IPS-18c (cell line): ENCODE results near the gene C20orf141.
"Not testable (repeated sequence)": the region's sequence is repeated elsewhere in the genome, so short reads cannot be mapped to it uniquely, and the experiment has no call there.

Source experiments
- H3K4me3 ChIP-seq: 2 replicates; pipeline ENCODE4 v1.7.0; 2013; ENCODE audit warnings: low read depth, mild to moderate bottlenecking, low read length, moderate library complexity; ENCODE audit not compliant: insufficient read depth
- H3K9me3 ChIP-seq: one replicate; pipeline ENCODE4 v1.6.1; 2013; ENCODE audit warnings: mild to moderate bottlenecking, low read length, moderate library complexity; ENCODE audit not compliant: control insufficient read depth, insufficient read depth

C20orf141 gene

DNA sequence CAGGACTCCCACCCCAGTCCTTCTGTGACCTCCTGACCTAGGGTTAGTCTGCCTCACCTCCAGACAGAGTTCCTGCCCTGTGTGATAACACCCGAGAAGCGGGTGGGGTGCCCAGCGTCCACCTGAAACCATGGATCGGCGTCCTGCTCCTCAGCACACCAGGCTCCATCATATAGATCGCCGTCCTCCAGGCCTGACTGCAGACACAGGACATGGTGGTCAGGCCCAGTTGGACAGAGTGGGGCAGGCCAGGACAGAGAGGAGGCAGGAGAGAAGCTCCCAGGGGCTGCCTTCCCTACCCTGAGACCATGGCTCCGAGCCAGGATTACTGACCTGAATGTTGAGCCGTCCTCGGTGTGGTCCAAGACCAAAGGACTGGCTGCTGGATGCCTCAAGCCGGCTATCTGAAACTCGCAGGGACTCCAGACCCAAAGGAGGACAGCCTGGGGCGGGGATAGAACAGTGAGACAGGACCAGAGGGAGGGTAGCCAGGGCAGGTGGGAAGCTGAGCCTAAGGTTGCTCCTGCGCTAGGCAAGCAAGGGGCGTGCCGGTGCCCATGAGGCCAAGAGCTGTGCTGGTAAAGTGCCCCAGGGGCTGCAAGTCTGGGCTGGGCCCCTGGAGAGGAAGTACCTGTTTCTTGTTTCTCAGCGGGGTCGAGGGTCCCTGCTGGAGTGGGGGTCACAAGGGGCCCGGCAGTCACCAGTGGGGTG, 16.5 kb upstream of the C20orf141 start:
- Histone ChIP-seq H3K4me3 (no peak overlapping the region), H3K9me3 (peaks cover 3% of the 10 kb centered on the region)

DNA sequence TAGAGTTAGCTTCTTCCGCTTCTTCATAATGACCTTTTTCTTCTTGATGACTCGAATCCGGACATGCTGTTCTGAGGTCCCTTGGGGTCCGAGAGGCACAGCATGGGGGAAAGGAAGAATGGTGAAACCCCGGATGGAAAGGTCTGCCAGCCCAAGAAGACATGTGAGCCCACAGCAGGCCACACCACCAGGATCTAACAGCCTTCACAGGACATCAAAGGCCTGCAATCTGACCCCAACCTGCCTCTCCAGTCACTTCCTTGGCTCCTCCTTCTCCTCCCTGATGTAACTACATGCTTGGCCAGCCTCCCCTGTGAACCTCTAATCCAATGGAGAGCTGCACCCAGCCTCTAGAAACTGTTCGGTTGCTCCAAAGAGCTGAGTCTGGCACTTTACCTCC, 16.0 kb upstream of the C20orf141 start:
- Histone ChIP-seq H3K4me3 (no peak overlapping the region), H3K9me3 (peaks cover 3% of the 10 kb centered on the region)

DNA sequence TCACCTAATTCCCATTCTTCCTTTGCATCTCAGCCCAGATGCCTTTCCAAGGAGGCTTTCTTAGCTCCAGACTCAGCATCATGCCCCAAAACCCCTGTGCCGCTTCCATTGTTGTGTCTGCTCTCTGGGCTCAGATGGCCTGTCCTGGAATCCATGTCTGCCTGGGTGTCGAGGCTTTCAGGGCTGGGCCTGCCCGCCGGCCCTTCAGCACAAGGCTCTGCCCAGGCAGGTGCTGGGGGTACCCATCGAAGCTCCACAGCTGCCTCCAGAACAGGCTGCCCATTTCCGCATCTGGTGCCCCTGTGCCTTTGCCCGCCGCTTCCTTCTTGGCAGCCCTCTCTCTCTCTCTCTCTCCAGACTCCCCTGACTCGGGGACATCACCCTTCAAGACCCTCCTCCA, 15.5 kb upstream of the C20orf141 start:
- peak overlapping the region; percentile 88 for H3K4me3 ChIP-seq
- peaks cover 3% of the 10 kb centered on the region for H3K9me3 ChIP-seq

DNA sequence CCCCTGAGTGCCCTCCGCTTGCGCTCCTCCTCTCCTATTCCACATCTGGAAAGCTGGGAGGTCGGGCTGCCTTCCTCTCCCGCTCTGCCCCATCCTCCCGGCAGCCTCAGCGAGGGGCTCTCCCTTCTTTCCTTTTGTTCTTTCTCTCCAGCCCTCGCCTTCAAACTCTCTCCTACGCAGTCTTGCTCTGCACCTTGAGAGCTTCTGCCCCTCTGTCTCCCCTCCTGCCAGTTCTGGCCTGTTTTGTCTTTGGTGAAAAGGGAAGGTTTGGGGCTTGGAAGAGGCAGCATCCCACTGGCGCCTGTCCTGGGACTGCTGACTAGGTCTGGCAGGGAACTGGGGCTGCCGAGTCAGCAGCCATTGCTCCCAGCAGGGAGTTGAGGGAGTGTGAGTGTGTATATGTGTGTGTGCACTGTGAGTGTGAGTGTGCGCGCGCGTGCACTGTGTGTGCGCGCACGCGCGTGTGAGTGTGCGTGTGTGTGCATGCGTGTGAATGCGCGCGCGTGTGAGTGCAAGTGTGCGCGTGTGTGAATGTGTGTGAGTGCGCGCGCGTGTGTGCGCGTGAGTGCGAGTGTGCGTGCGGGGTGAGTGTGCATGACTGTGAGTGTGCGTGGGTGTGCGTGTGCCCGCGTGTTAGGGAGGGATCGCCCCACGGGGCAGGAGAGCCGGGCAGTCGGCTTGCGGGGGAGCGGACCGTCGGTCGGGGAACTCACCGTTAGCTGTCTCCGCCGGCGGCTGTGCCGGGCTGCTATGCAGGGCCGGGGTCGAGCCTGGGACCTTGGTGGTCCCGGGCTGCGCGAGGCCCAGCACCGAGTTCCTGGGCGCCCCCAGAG, 14.9 kb upstream of the C20orf141 start:
- H3K4me3 ChIP-seq = peak overlapping the region; percentile 88
- H3K9me3 ChIP-seq = peaks cover 3% of the 10 kb centered on the region

DNA sequence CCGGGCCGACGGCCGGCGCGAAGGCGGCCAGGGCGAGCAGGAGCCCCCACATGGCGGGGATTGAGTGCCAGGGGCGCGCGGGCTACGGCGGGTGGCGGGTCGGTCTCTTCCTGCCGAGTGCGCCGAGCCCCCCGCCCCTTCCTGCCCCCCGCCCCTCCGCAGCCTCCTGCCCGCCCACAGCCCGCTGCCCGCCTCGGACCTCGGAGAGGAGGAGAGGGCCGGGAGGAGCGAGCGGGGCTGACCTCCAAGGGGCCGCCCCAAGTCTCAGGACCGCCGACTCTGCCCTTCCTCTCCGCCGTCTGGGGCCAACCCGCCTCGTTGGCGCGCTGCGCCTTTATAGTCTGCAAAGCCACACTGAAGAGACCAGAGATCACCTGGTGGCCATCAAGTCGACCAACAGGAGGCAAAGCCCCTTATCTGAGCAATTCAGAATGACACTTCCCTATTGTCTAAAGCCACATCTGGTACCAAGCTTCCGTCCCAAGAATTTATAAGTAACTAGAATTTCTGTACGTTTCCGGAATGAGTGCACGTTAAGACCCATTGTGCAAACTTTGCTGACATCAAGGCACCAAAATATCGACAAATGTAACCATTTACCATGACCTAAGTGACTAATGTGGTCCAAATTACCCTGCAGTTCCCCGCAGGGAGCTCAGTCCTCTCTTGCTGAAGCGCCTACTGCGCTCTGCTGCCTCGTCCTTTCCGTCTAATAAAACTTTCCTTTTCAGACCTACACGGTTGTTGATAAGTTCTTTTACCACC, 14.1 kb upstream of the C20orf141 start, which contains the start of gene CPXM1:
CPXM1 (minus strand) TSS at position 107 of the 765 bp plus-strand sequence; CDS start at position 52, 55 bp downstream.
- Histone ChIP-seq H3K4me3 (peak within 1 kb of the TSS; percentile 88), H3K9me3 (peaks cover 3% of the 10 kb centered on the region)

DNA sequence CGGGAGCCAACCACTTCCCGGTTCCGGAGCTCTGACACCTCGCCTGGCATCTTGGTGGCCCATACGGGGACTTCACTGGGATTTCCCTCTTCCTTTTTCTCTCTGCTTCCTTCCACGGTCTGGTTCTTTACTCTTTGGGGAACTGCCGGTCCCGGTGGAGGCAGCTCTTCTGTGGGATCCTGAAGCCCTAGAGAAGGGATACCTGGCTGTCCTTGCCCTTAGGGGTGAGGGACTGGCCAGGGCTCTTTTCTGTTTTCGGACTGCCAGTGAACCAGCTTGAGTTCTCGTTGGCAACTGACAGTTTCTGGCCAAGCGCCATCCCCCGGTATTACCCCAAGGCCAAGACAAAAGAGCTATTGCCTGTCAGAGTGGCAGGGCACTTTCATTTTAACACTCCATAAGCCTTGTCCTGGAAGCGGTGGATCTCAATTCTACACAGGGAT, 13.5 kb upstream of the C20orf141 start:
- Histone ChIP-seq H3K9me3 (peaks cover 3% of the 10 kb centered on the region), H3K4me3 (peak overlapping the region; percentile 48)

DNA sequence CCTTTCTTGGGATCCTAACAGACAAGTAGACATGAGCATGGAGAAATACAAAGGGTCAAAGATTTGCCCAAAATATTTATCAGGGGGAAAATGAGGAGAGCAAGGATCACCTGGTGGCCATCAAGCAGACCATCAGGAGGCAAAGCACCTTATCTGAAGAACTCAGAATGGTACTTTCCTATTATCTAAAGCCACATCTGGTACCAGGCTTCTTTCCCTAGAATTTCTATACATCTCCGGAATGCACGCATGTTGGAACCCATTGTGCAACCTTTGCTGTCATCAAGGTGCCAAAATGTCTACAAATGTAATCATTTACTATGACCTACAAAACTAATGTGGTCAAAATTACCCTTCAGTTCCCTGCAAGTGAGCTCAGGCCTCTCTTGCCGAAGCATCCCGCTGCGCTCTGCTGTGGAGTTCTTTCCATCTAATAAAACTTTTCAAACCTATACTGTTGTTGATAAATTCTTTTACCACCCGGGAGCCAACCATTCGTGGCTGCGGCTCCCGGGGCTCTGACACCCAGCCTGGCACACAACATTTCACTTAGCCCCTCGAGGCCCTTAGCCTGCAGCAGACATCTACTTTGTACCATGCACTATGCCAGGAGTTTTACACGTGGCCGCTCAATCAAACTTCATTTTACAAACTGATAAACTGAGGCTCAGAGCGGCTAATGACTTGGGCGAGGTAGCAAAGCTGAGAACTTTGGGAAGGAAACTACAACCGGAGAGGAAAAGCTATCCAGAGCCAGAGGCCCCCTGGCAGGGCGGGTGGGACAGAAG, 10.6 kb upstream of the C20orf141 start:
- H3K4me3 ChIP-seq = peak overlapping the region; percentile 30; the same call in 1 of the 2 replicates
- no peaks in the 10 kb centered on the region for H3K9me3 ChIP-seq

DNA sequence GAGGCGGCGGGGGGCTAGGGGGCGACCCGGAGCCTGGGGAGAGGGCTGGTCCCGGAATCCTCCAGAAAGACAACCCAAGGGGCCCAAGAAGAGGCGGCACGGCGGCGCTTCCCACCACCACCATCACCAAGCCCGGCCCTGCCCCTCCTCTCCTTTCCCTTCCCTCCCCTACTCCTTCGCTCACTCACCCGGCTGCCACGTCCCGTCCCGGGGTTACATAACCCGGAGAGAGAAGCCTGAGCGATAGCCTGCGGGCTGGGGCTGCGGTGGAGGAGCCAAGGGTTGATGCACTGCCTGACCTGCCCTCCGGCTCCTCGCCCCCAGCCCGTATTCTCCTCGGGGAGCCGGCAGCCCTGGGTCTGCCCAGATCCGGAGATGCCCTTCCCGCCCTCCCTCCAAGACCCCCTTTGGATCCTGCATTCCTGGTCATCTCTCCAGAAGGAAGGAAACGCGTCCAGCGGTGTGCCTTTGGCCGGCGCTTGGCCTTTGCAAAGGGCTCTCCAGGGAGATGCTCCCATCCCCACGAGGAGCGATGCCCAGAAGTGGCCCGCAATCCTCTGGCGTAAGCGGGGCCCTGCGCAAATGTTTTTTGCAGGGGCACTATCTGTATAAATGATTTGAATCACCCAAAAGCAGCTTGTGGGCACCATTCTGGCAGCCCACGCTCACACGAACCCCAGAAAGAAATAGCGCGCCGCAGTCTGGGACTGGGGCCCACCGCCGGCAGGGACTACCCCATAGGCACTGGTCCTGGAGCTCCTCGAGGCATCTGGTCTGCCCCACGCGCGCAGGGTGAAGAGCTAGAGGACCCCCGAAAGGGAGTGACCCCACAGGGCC, 9.7 kb upstream of the C20orf141 start:
- no peaks in the 10 kb centered on the region for H3K9me3 ChIP-seq
- peak overlapping the region; percentile 30; the same call in 1 of the 2 replicates for H3K4me3 ChIP-seq

DNA sequence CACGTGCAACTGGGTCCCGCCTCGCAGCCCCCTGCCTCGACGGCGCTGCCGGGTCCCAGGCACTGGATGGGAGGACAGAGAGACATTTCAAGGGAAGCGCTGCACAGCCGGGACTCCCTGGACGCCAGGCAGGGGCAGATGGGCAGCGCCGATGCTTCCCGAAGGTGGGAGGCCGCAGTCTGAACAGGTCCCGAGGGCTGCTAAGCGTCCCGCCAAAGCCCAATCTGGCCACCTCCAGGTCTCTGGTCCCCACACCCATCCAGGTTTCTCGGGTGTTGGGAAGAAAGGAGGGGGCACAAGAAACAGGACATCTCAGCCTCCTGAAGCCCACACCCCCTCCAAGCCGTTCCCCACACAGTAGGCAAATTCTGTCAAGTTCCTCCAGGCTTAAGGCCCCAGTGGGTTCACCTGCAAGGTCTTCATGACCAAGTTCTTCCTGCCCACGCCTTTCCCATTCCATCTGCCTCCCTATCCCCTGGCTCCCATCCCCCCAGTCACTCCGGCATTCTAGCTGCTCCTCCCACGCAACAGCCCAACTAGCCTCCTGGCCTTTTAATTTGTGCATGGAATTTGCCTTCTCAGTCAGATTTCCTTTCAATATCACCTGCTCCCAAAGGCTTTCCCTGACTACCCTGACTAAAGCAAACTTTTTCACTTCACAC, 9.0 kb upstream of the C20orf141 start:
- Histone ChIP-seq H3K4me3 (no peak overlapping the region), H3K9me3 (no peaks in the 10 kb centered on the region)

DNA sequence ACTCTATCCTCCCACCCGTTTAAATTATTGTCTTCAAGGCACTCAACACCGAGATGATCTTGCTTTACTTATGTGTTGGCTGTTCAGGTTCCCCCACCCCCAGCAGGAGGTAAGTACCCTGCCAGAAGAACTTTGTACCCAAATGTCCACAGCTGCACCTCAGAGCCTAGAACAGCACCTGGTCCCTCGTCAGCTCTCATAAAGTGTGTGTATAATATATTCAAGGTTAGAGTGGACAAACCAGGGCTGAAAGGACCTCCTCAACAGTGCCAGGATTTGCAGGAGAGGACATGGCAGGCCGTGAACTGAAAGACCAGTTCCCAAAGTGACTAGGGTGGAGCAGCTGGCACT, 8.5 kb upstream of the C20orf141 start:
- no peak overlapping the region for H3K4me3 ChIP-seq
- no peaks in the 10 kb centered on the region for H3K9me3 ChIP-seq

DNA sequence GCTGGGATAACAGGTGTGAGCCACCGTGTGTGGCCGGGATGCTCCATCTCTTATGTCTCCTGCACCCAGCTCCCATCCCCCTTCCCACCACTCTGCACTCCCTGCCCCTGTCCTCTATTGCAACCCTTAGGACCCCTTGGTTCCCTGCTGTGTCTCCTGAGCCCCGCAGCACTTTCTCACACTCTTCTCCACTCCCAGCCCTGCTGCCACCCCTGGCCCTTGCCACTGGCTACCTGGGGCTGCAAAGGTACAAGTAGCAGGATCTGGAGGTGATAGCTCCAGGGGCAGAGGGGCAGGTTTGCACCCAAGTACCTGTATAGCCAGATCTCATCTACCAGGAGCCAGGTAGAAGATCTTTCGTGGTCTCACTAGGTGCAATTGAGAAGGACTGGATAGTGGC, 7.8 kb upstream of the C20orf141 start:
- no peaks in the 10 kb centered on the region for H3K9me3 ChIP-seq
- H3K4me3 ChIP-seq = no peak overlapping the region

DNA sequence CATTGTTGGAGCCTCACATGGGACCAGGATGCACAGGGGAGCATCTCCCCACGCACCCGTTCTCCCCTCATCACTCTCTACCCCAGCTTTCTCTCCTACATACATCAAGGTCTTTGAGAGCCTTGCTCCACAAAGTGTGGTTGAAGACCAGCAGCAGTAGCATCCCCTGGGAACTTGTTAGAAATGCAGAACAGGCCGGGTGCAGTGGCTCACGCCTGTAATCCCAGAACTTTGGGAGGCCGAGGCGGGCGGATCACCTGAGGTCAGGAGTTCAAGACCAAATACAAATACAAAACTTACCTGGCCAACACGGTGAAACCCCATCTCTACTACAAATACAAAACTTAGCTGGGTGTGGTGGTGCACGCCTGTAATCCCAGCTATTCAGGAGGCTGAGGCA, 6.9 kb upstream of the C20orf141 start:
- H3K9me3 ChIP-seq, H3K4me3 ChIP-seq: not testable (repeated sequence)

DNA sequence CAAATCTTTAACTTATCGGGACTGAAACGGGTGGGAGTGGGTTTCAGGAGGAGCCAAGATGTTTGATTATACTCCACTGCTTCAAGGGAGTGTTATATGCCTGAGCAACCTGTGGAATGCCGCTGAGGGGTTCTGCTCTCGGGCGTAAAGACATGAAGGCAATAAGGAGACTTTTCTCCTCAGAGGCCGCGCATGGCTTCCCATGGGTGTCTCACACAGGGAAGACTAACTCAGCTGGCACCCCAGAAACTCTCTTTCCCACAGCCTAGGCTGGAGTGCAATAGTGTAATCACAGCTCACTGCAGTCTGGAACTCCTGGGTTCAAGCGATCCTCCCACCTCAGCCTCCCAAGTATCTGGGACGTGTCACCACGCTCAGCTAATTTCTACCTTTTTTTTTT, 5.1 kb upstream of the C20orf141 start:
- H3K4me3 ChIP-seq = no peak overlapping the region
- H3K9me3 ChIP-seq = no peaks in the 10 kb centered on the region

DNA sequence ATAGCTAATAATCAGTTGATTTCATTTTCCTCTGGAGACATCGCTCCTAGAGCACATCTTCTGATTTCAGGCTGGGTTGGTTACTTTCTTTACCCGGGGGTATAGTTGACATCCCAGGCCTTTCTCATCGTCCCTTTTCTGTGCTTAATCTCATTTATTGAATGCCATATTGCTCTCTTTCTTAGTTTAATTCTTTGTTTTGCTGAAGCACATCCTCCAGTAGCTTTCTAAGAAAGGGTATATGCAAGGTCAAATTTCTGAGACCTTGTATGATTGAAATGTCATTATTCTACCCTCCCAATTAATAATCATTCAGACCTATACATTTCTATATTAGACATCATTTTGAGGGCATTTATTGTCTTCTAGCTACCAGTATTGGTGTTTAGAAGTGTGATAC, 2.6 kb upstream of the C20orf141 start:
- H3K4me3 ChIP-seq = no peak overlapping the region
- H3K9me3 ChIP-seq = no peaks in the 10 kb centered on the region

DNA sequence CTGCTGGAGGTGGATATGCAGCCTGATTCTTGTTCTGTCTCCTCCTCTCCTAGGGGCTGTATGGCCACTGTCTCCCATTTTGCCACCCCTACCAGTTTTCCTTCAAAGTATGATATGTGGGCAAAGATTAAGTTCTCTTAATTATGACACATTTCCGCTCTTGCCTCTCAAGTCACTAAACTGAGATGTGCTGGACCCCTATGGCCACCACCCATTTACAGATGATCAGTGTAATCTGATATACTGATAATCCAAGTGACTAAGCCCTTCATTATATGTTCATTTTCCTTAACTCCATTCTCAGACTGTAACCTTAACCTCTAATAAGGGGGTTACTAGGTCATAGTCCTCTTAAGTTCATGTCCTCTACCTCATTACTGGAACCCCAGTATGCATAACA, 711 bp upstream of the C20orf141 start:
- H3K9me3 ChIP-seq = no peaks in the 10 kb centered on the region
- no peak overlapping the region for H3K4me3 ChIP-seq
